Measurements from ENCODE around the gene TGM4. TPM values are rescaled to one million over a fixed set of nuclear protein-coding genes. Genes with fewer than 3 reads are reported as not detected.

TGM4 gene
- total RNA-seq, 2 donors from 2014 or later: not detected

Other genes with a start within 250 kb of the TGM4 start
- 10 to 100 TPM; 10.1 to 12.5 TPM for gene ZNF197, start 249.6 kb upstream of the TGM4 start, total RNA-seq
- 1 to 10 TPM; 7.0 to 7.1 TPM for gene ZNF35, start 225.9 kb upstream of the TGM4 start, total RNA-seq
- gene ZNF502, start 161.9 kb upstream of the TGM4 start, total RNA-seq: 1 to 10 TPM; 2.2 to 3.1 TPM
- gene ZNF501, start 145.0 kb upstream of the TGM4 start, total RNA-seq: 1 to 10 TPM; 1.3 to 2.6 TPM
- gene KIAA1143, start 113.0 kb upstream of the TGM4 start, total RNA-seq: 10 to 100 TPM; 14.4 to 16.0 TPM
- 1 to 10 TPM; 2.6 to 4.2 TPM for gene KIF15, start 112.8 kb upstream of the TGM4 start, total RNA-seq
- gene TMEM42, start 12.7 kb upstream of the TGM4 start, total RNA-seq: 1 to 10 TPM; 6.6 to 9.2 TPM
- 100 to 1,000 TPM; 152 to 171 TPM for gene ZDHHC3, start 101.6 kb downstream of the TGM4 start, total RNA-seq
- gene EXOSC7, start 101.6 kb downstream of the TGM4 start, total RNA-seq: 10 to 100 TPM; 18.9 to 22.2 TPM
- 10 to 100 TPM; 13.7 to 19.2 TPM for gene CLEC3B, start 151.7 kb downstream of the TGM4 start, total RNA-seq